SK-N-SH (cell line): ENCODE measurements around the gene GLIS1. TPM values are rescaled to one million over a fixed set of nuclear protein-coding genes. Genes with fewer than 3 reads are reported as not detected.

Source experiments
- CTCF ChIA-PET: fragments of 300-600, 350-600 bp; formaldehyde crosslinking; extraction: SDS; loops from one replicate; lab custom pipeline; 2021; lab: Yijun Ruan, JAX
- POLR2A ChIA-PET: fragments of 350-600 bp; sonication (Branson Sonifier 250); formaldehyde crosslinking; extraction: SDS; loops from one replicate; lab custom pipeline; 2020; ENCODE audit warnings: antibody characterized with exemption, inconsistent platforms; lab: Yijun Ruan, JAX
- DNase-seq: peaks from one replicate; pipeline ENCODE4 v3.0.0; 2012
- H2AFZ ChIP-seq: fragments of 200-600 bp; sonication (generic); 2 replicates; pipeline ENCODE4 v1.8.1; 2016; ENCODE audit warnings: antibody characterized with exemption, mild to moderate bottlenecking, low read depth
- H3F3A ChIP-seq: fragments of 200-600 bp; sonication (generic); replicated peaks from 2 replicates; pipeline ENCODE3; 2016; ENCODE audit warnings: antibody characterized with exemption, mild to moderate bottlenecking; ENCODE audit not compliant: insufficient read depth
- H3K27ac ChIP-seq, 2 experiments: fragments of 200-500 bp in 1 of 2; fragments of 200-600 bp in 1 of 2; sonication (Bioruptor generic) in 1 of 2; sonication (generic), shearing (Covaris generic) in 1 of 2; 2 replicates each; pipeline versions ENCODE4 v1.5.1 to v1.6.1; 2014 to 2016; ENCODE audit warnings: low read depth in 2 of 2, inconsistent platforms in 1 of 2, low read length in 1 of 2, mild to moderate bottlenecking in 1 of 2, mixed read lengths in 1 of 2
- H3K27me3 ChIP-seq: fragments of 200-600 bp; sonication (generic), shearing (Covaris generic); 2 replicates; pipeline ENCODE4 v1.6.1; 2016; ENCODE audit warnings: mixed run types; ENCODE audit not compliant: insufficient read depth
- H3K36me3 ChIP-seq, 2 experiments: fragments of 200-500 bp in 1 of 2; fragments of 200-600 bp in 1 of 2; sonication (Bioruptor generic) in 1 of 2; sonication (generic) in 1 of 2; replicated peaks in 1 of 2; 2 replicates each; pipeline versions ENCODE3 to v1.5.1; 2014 to 2016; ENCODE audit warnings: low read length in 1 of 2, mild to moderate bottlenecking in 1 of 2; ENCODE audit not compliant: insufficient read depth in 2 of 2, control insufficient read depth in 1 of 2
- H3K4me1 ChIP-seq, 2 experiments: fragments of 200-500 bp in 1 of 2; fragments of 200-600 bp in 1 of 2; sonication (Bioruptor generic) in 1 of 2; sonication (generic), shearing (Covaris generic) in 1 of 2; 2 replicates each; pipeline versions ENCODE4 v1.5.1 to v1.6.1; 2014 to 2016; ENCODE audit warnings: low read depth in 1 of 2, low read length in 1 of 2, mixed run types in 1 of 2; ENCODE audit not compliant: insufficient read depth in 2 of 2, control insufficient read depth in 1 of 2
- H3K4me2 ChIP-seq: fragments of 200-600 bp; sonication (generic), shearing (Covaris generic); 2 replicates; pipeline ENCODE4 v1.6.1; 2017; ENCODE audit warnings: mixed run types
- H3K4me3 ChIP-seq, 2 experiments: fragments of 200-500 bp in 1 of 2; fragments of 200-600 bp in 1 of 2; sonication (Bioruptor generic) in 1 of 2; sonication (generic), shearing (Covaris generic) in 1 of 2; 2 replicates each; pipeline versions ENCODE4 v1.5.1 to v1.8.1; 2014 to 2016; ENCODE audit warnings: low read depth in 2 of 2, inconsistent platforms in 1 of 2, low read length in 1 of 2, mild to moderate bottlenecking in 1 of 2, mixed read lengths in 1 of 2, moderate library complexity in 1 of 2
- H3K79me2 ChIP-seq: fragments of 200-600 bp; sonication (generic); 2 replicates; pipeline ENCODE4 v1.8.1; 2017; ENCODE audit warnings: mild to moderate bottlenecking; ENCODE audit not compliant: insufficient read depth
- H3K9ac ChIP-seq: fragments of 200-600 bp; sonication (generic); 2 replicates; pipeline ENCODE4 v1.6.1; 2017; ENCODE audit warnings: mixed run types
- H3K9me2 ChIP-seq: fragments of 200-600 bp; sonication (generic); 2 replicates; pipeline ENCODE4 v1.6.1; 2017; ENCODE audit warnings: mixed run types
- H3K9me3 ChIP-seq: fragments of 200-600 bp; sonication (generic); 2 replicates; pipeline ENCODE4 v1.6.1; 2017; ENCODE audit warnings: mixed run types, mild to moderate bottlenecking, moderate library complexity
- H4K20me1 ChIP-seq: fragments of 200-600 bp; sonication (generic); 2 replicates; pipeline ENCODE4 v1.6.1; 2017; ENCODE audit warnings: mild to moderate bottlenecking, mixed run types; ENCODE audit not compliant: insufficient read depth
- EZH2phosphoT487 ChIP-seq: fragments of 200-600 bp; sonication (generic); IDR thresholded peaks from 2 replicates; pipeline ENCODE4 v1.6.1; 2017; ENCODE audit warnings: low read depth, mixed run types, mild to moderate bottlenecking, antibody characterized with exemption, moderate library complexity, borderline replicate concordance
- FOSL2 ChIP-seq: IDR thresholded peaks from 2 replicates; pipeline ENCODE4 v1.4.0; 2012; ENCODE audit warnings: low read depth, mild to moderate bottlenecking, moderate library complexity, borderline replicate concordance
- FOXJ3 ChIP-seq: sonication (generic); formaldehyde crosslinking; IDR thresholded peaks from 2 replicates; pipeline ENCODE4 v1.5.1; 2020; ENCODE audit warnings: mild to moderate bottlenecking, missing genetic modification reagents
- GABPA ChIP-seq: IDR thresholded peaks from 2 replicates; pipeline ENCODE4 v1.4.0; 2012; ENCODE audit warnings: low read depth, mild to moderate bottlenecking
- GATA2 ChIP-seq: sonication (generic); formaldehyde crosslinking; IDR thresholded peaks from 2 replicates; pipeline ENCODE4 v1.5.0; 2020; ENCODE audit warnings: mild to moderate bottlenecking, missing genetic modification reagents
- JUND ChIP-seq: IDR thresholded peaks from 2 replicates; pipeline ENCODE4 v1.4.0; 2012
- MXI1 ChIP-seq: IDR thresholded peaks from 2 replicates; pipeline ENCODE4 v1.6.1; 2012; ENCODE audit warnings: mild to moderate bottlenecking, low read depth, low read length, improper control_type of control experiment
- RXRA ChIP-seq: IDR thresholded peaks from 2 replicates; pipeline ENCODE4 v1.4.0; 2012; ENCODE audit warnings: low read depth, mild to moderate bottlenecking, borderline replicate concordance
- SMC3 ChIP-seq: IDR thresholded peaks from 2 replicates; pipeline ENCODE4 v1.6.1; 2012; ENCODE audit warnings: low read depth, low read length, improper control_type of control experiment
- YY1 ChIP-seq: IDR thresholded peaks from 2 replicates; pipeline ENCODE4 v1.4.0; 2012; ENCODE audit warnings: low read depth, mild to moderate bottlenecking
- WGBS: methylation state at CpG from one replicate; pipeline ENCODE4 v1.1.6; 2017; ENCODE audit warnings: low lambda C conversion rate; 5-methylcytosine and 5-hydroxymethylcytosine counted together
- polyA plus RNA-seq, 3 experiments: library from polyadenylated mRNA; depleted of rRNA; stranded (reverse); fragments of >200 nt; gene quantifications; 2 replicates each; pipeline ENCODE4 v1.2.3, GENCODE V29; 2012
- TF ChIP-seq, protein P1 (sequence below): IDR thresholded peaks from 2 replicates; pipeline ENCODE4 v1.4.0; 2012; ENCODE audit warnings: low read depth, borderline replicate concordance
- TF ChIP-seq, protein P2 (sequence below): fragments of 150-350 bp; IDR thresholded peaks from 2 replicates; pipeline ENCODE4 v1.6.1; 2017; ENCODE audit warnings: antibody characterized with exemption, low read length, low read depth, borderline replicate concordance
- TF ChIP-seq, protein P3 (sequence below): fragments of 150-350 bp; IDR thresholded peaks from 2 replicates; pipeline ENCODE4 v1.6.1; 2016; ENCODE audit warnings: mild to moderate bottlenecking, low read depth, low read length
- TF ChIP-seq, protein P4 (sequence below): IDR thresholded peaks from 2 replicates; pipeline ENCODE4 v1.4.0; 2012; ENCODE audit warnings: low read depth
- TF ChIP-seq, protein P5 (sequence below): IDR thresholded peaks from 2 replicates; pipeline ENCODE4 v1.6.1; 2012; ENCODE audit warnings: mild to moderate bottlenecking, low read depth, low read length, moderate library complexity

GLIS1 gene
- polyA plus RNA-seq, 1 of the 3 experiments (the other 2 are of a cell fraction), result 0.13 TPM

DNA sequence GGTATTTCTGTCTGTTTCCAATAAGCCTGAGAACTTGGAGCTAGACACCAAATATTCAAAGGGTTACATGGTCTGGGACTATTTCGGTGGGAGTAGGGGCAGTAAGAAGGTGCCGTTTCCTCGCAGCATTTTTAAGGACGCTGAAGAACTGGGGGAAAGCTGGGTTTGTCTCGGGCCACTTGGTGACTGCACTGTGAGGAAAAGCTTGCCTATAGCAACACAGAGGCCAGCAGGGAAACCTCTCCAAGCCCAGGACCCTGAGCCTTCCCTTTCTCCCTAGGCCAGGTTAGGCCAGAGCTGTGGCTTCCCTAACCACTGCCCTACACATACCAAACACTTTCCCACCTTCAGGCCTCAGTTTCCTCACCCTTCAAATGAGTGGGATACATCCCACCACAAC lies 3.3 kb downstream of the GLIS1 start:
- DNase-seq, result no peak
- no peaks in the 10 kb centered on the region for H3K79me2 ChIP-seq

More for the DNA sequence above, 3.3 kb downstream of the GLIS1 start:
- H3K27ac ChIP-seq, result peak overlapping the region in 1 of 2 experiments; percentile 91; a peak in 1 of 4 replicates
- ChIA-PET POLR2A (no interaction called here), CTCF (interaction anchor here (1.0 to 1.8 kb wide), 4 partner anchors 11 to 250 kb away, joined by 3 to 7 read pairs (median 6); no protein-coding TSS in a partner anchor)
- H3K9me3 ChIP-seq, result no peaks in the 10 kb centered on the region
- 80% methylated on average over 5 of the region's 5 CpGs for WGBS
- no peaks in the 10 kb centered on the region for H3K9me2 ChIP-seq
- H3K4me1 ChIP-seq, result peaks cover 8 to 34% of the 10 kb centered on the region in 2 experiments; a peak in 3 of 4 replicates
- H3K9ac ChIP-seq, result no peak overlapping the region
- peaks cover 30% of the 10 kb centered on the region for H3F3A ChIP-seq
- no peak overlapping the region for H3K4me2 ChIP-seq
- no peaks in the 10 kb centered on the region for H4K20me1 ChIP-seq
- no peak overlapping the region for H2AFZ ChIP-seq
- no peak for TF ChIP-seq FOXJ3
- TF ChIP-seq, protein P1, sequence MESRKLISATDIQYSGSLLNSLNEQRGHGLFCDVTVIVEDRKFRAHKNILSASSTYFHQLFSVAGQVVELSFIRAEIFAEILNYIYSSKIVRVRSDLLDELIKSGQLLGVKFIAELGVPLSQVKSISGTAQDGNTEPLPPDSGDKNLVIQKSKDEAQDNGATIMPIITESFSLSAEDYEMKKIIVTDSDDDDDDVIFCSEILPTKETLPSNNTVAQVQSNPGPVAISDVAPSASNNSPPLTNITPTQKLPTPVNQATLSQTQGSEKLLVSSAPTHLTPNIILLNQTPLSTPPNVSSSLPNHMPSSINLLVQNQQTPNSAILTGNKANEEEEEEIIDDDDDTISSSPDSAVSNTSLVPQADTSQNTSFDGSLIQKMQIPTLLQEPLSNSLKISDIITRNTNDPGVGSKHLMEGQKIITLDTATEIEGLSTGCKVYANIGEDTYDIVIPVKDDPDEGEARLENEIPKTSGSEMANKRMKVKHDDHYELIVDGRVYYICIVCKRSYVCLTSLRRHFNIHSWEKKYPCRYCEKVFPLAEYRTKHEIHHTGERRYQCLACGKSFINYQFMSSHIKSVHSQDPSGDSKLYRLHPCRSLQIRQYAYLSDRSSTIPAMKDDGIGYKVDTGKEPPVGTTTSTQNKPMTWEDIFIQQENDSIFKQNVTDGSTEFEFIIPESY, result no peak
- no peak for TF ChIP-seq FOSL2
- TF ChIP-seq, protein P2, sequence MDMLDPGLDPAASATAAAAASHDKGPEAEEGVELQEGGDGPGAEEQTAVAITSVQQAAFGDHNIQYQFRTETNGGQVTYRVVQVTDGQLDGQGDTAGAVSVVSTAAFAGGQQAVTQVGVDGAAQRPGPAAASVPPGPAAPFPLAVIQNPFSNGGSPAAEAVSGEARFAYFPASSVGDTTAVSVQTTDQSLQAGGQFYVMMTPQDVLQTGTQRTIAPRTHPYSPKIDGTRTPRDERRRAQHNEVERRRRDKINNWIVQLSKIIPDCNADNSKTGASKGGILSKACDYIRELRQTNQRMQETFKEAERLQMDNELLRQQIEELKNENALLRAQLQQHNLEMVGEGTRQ, result no peak
- no peak for TF ChIP-seq GATA2
- TF ChIP-seq, protein P3, sequence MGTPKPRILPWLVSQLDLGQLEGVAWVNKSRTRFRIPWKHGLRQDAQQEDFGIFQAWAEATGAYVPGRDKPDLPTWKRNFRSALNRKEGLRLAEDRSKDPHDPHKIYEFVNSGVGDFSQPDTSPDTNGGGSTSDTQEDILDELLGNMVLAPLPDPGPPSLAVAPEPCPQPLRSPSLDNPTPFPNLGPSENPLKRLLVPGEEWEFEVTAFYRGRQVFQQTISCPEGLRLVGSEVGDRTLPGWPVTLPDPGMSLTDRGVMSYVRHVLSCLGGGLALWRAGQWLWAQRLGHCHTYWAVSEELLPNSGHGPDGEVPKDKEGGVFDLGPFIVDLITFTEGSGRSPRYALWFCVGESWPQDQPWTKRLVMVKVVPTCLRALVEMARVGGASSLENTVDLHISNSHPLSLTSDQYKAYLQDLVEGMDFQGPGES, result no peak
- no peak for TF ChIP-seq YY1
- TF ChIP-seq EZH2phosphoT487, result no peak
- TF ChIP-seq, protein P4, sequence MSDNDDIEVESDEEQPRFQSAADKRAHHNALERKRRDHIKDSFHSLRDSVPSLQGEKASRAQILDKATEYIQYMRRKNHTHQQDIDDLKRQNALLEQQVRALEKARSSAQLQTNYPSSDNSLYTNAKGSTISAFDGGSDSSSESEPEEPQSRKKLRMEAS, result no peak
- TF ChIP-seq, protein P5, sequence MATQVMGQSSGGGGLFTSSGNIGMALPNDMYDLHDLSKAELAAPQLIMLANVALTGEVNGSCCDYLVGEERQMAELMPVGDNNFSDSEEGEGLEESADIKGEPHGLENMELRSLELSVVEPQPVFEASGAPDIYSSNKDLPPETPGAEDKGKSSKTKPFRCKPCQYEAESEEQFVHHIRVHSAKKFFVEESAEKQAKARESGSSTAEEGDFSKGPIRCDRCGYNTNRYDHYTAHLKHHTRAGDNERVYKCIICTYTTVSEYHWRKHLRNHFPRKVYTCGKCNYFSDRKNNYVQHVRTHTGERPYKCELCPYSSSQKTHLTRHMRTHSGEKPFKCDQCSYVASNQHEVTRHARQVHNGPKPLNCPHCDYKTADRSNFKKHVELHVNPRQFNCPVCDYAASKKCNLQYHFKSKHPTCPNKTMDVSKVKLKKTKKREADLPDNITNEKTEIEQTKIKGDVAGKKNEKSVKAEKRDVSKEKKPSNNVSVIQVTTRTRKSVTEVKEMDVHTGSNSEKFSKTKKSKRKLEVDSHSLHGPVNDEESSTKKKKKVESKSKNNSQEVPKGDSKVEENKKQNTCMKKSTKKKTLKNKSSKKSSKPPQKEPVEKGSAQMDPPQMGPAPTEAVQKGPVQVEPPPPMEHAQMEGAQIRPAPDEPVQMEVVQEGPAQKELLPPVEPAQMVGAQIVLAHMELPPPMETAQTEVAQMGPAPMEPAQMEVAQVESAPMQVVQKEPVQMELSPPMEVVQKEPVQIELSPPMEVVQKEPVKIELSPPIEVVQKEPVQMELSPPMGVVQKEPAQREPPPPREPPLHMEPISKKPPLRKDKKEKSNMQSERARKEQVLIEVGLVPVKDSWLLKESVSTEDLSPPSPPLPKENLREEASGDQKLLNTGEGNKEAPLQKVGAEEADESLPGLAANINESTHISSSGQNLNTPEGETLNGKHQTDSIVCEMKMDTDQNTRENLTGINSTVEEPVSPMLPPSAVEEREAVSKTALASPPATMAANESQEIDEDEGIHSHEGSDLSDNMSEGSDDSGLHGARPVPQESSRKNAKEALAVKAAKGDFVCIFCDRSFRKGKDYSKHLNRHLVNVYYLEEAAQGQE, result no peak
- no peak for TF ChIP-seq JUND
- TF ChIP-seq SMC3, result no peak
- no peak for TF ChIP-seq GABPA
- TF ChIP-seq MXI1, result no peak
- TF ChIP-seq RXRA, result no peak
- H3K36me3 ChIP-seq, result no peaks in the 10 kb centered on the region
- no peaks in the 10 kb centered on the region for H3K27me3 ChIP-seq
- no peak overlapping the region for H3K4me3 ChIP-seq
